CD8-positive, alpha-beta memory T cell (primary cell): ENCODE results near the gene SGIP1. TPM values are rescaled to one million over a fixed set of nuclear protein-coding genes. Genes with fewer than 3 reads are reported as not detected.

Source experiments
- CTCF ChIA-PET: fragments of 350-600 bp; sonication (Branson Sonifier 250); formaldehyde crosslinking; loops from one replicate; lab custom pipeline; 2021; ENCODE audit warnings: antibody characterized with exemption; lab: Charles Lee
- POLR2A ChIA-PET: fragments of 350-600 bp; sonication (Branson Sonifier 250); formaldehyde crosslinking; loops from one replicate; lab custom pipeline; 2021; ENCODE audit warnings: antibody characterized with exemption; lab: Charles Lee
- DNase-seq, 5 donors: peaks; one replicate each; pipeline versions ENCODE4 v3.0.0 to v3.0.0-alpha.2; 2020 to 2022; ENCODE audit warnings: mixed read lengths in 1 of 5
- H3K27ac ChIP-seq: one replicate; pipeline ENCODE4 v1.7.0; 2013; ENCODE audit warnings: low read depth, mild to moderate bottlenecking, low read length, moderate library complexity
- H3K27me3 ChIP-seq: 2 replicates; pipeline ENCODE4 v1.7.0; 2013; ENCODE audit warnings: low read length, mild to moderate bottlenecking; ENCODE audit not compliant: insufficient read depth, poor library complexity, severe bottlenecking
- H3K36me3 ChIP-seq: 2 replicates; pipeline ENCODE4 v1.7.0; 2013; ENCODE audit warnings: mild to moderate bottlenecking, low read length, moderate library complexity; ENCODE audit not compliant: insufficient read depth
- H3K4me1 ChIP-seq: 2 replicates; pipeline ENCODE4 v1.7.0; 2013; ENCODE audit warnings: mild to moderate bottlenecking, low read length, moderate library complexity; ENCODE audit not compliant: insufficient read depth
- H3K4me3 ChIP-seq: 2 replicates; pipeline ENCODE4 v1.7.0; 2013; ENCODE audit warnings: mild to moderate bottlenecking, low read length
- H3K9me3 ChIP-seq: 2 replicates; pipeline ENCODE4 v1.7.0; 2013; ENCODE audit warnings: mild to moderate bottlenecking, low read length
- H3K27ac Mint-ChIP-seq, 8 donors: one replicate each; pipeline ENCODE4 v1.8.0; 2020 to 2021; ENCODE audit warnings: mixed read lengths in 8 of 8, mild to moderate bottlenecking in 6 of 8, inconsistent platforms in 3 of 8, moderate library complexity in 3 of 8
- H3K27me3 Mint-ChIP-seq, 2 donors: one replicate each; pipeline ENCODE4 v1.8.0; 2020 to 2021; ENCODE audit warnings: mixed read lengths in 2 of 2, mild to moderate bottlenecking in 1 of 2, moderate library complexity in 1 of 2
- H3K36me3 Mint-ChIP-seq, 3 donors: one replicate each; pipeline ENCODE4 v1.8.0; 2020 to 2021; ENCODE audit warnings: mixed read lengths in 3 of 3, inconsistent platforms in 1 of 3, mild to moderate bottlenecking in 1 of 3
- H3K4me1 Mint-ChIP-seq, 3 donors: one replicate each; pipeline ENCODE4 v1.8.0; 2020 to 2021; ENCODE audit warnings: mixed read lengths in 3 of 3, inconsistent platforms in 1 of 3, mild to moderate bottlenecking in 1 of 3
- H3K4me3 Mint-ChIP-seq, 7 donors: one replicate each; pipeline ENCODE4 v1.8.0; 2020 to 2021; ENCODE audit warnings: mixed read lengths in 7 of 7, mild to moderate bottlenecking in 6 of 7, moderate library complexity in 4 of 7, inconsistent platforms in 2 of 7
- H3K9me3 Mint-ChIP-seq, 5 donors: one replicate each; pipeline ENCODE4 v1.8.0; 2020 to 2022; ENCODE audit warnings: mixed read lengths in 5 of 5, mild to moderate bottlenecking in 3 of 5, moderate library complexity in 2 of 5, inconsistent platforms in 1 of 5
- polyA plus RNA-seq: library from polyadenylated mRNA; unstranded; fragments of 300-500 nt; fragmentation: Illumina TruSeq; gene quantifications from one replicate; pipeline ENCODE4 v1.2.3, GENCODE V29; 2021
- total RNA-seq, 2 experiments: library from RNA; stranded (reverse); gene quantifications; one replicate each; pipeline ENCODE4 v1.2.3, GENCODE V29; 2021

The SGIP1 gene
- total and polyA plus RNA-seq, 3 experiments from 2014 or later: not detected

GRCh38 chr1:66623812-66624211 is 89.9 kb downstream of the SGIP1 start:
- H3K4me1 ChIP-seq: no peaks in the 10 kb centered on the region
- DNase-seq: no peak
- H3K27me3 Mint-ChIP-seq: peaks cover 6 to 24% of the 10 kb centered on the region in 2 donors
- no peak overlapping the region for H3K4me3 ChIP-seq
- peaks cover 0 to 2% (median 0%) of the 10 kb centered on the region in 3 donors for H3K36me3 Mint-ChIP-seq
- no peaks in the 10 kb centered on the region for H3K4me1 Mint-ChIP-seq
- POLR2A ChIA-PET: no interaction called here
- no peaks in the 10 kb centered on the region for H3K36me3 ChIP-seq
- H3K4me3 Mint-ChIP-seq: no peak overlapping the region
- CTCF ChIA-PET: no interaction called here
- no peak overlapping the region for H3K27ac Mint-ChIP-seq
- H3K27ac ChIP-seq: no peak overlapping the region
- peaks cover 0 to 2% (median 0%) of the 10 kb centered on the region in 5 donors for H3K9me3 Mint-ChIP-seq
- H3K27me3 ChIP-seq: no peaks in the 10 kb centered on the region
- H3K9me3 ChIP-seq: no peaks in the 10 kb centered on the region

DNA sequence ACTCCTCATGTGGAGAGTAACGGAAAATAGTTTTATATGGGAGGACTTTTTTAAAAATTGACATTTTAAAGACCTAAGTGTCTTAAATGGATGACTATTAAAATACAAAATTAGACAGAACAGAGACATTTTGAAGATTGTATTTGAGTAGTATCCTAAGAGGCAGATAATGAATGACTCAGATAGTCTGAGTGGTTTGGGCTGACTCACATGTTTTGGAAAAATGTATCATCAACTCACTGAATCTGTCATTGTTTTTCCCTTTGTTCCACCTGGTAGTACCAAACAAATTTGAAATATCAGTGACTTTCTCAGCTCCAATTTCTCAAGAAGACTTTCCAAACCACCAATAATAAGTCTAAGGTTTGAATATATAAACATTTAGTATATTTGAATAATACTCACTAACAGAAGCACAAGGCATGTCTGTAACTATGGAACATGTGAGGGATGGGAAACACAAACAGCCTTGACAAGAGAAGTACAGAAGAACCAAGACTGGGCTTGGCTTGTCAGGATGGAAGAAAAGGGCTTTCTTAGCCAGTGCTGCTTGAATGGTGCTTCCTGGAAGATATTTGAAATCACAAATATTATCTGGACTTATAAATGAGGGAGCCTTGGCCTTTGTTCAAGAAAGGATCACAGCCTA is 90.6 kb downstream of the SGIP1 start:
- Mint-ChIP-seq H3K9me3 (peaks cover 0 to 2% (median 0%) of the 10 kb centered on the region in 5 donors), H3K4me3 (no peak overlapping the region), H3K4me1 (no peaks in the 10 kb centered on the region), H3K36me3 (peaks cover 0 to 2% (median 0%) of the 10 kb centered on the region in 3 donors), H3K27me3 (peaks cover 5 to 24% of the 10 kb centered on the region in 2 donors), H3K27ac (no peak overlapping the region)
- no peak for DNase-seq
- Histone ChIP-seq H3K9me3 (no peaks in the 10 kb centered on the region), H3K4me1 (no peaks in the 10 kb centered on the region), H3K27me3 (no peaks in the 10 kb centered on the region), H3K27ac (no peak overlapping the region), H3K4me3 (no peak overlapping the region), H3K36me3 (no peaks in the 10 kb centered on the region)
- CTCF ChIA-PET: no interaction called here
- POLR2A ChIA-PET: no interaction called here

- peaks cover 5 to 28% of the 10 kb centered on the region in 2 donors for H3K27me3 Mint-ChIP-seq
- DNase-seq: no peak
- no peaks in the 10 kb centered on the region for H3K36me3 ChIP-seq
- H3K4me1 Mint-ChIP-seq: no peaks in the 10 kb centered on the region
- H3K4me3 Mint-ChIP-seq: no peak overlapping the region
- peaks cover 0 to 2% (median 0%) of the 10 kb centered on the region in 3 donors for H3K36me3 Mint-ChIP-seq
- no peak overlapping the region for H3K27ac ChIP-seq
- no peaks in the 10 kb centered on the region for H3K9me3 ChIP-seq
- H3K27ac Mint-ChIP-seq: no peak overlapping the region
- no peaks in the 10 kb centered on the region for H3K27me3 ChIP-seq
- H3K9me3 Mint-ChIP-seq: peaks cover 0 to 2% (median 0%) of the 10 kb centered on the region in 5 donors
- H3K4me3 ChIP-seq: no peak overlapping the region
- CTCF ChIA-PET: no interaction called here
- POLR2A ChIA-PET: no interaction called here
- no peaks in the 10 kb centered on the region for H3K4me1 ChIP-seq
Observed at GRCh38 chr1:66626261-66626660, 92.3 kb downstream of the SGIP1 start.

- peaks cover 0 to 2% (median 0%) of the 10 kb centered on the region in 5 donors for H3K9me3 Mint-ChIP-seq
- no peak for DNase-seq
- no peaks in the 10 kb centered on the region for H3K4me1 ChIP-seq
- no peaks in the 10 kb centered on the region for H3K36me3 ChIP-seq
- no peaks in the 10 kb centered on the region for H3K36me3 Mint-ChIP-seq
- ChIA-PET CTCF (no interaction called here), POLR2A (no interaction called here)
- H3K27ac Mint-ChIP-seq: no peak overlapping the region
- no peak overlapping the region for H3K27ac ChIP-seq
- H3K4me1 Mint-ChIP-seq: no peaks in the 10 kb centered on the region
- no peak overlapping the region for H3K4me3 Mint-ChIP-seq
- peaks cover 5 to 21% of the 10 kb centered on the region in 2 donors for H3K27me3 Mint-ChIP-seq
- no peak overlapping the region for H3K4me3 ChIP-seq
- no peaks in the 10 kb centered on the region for H3K9me3 ChIP-seq
- no peaks in the 10 kb centered on the region for H3K27me3 ChIP-seq
Observed at GRCh38 chr1:66628926-66629325, 95.0 kb downstream of the SGIP1 start.

DNA sequence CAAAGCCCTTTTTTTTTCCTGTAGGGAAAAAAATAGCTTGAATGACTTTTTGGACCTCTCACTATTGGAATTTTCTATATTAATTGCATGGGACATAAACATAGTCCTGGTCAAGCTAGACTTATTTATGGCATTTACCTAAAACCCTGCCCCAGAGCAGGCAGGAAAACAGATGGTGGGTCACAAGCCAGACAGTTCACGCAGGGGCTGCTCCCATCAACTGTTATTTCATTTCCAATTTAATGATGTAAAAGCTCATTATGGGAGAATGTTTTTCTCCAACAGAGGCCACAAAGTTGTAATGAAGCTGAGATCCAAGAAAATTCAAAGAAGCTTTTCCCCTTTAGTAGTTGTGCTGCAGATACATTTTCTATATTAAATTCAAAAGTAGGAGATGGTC is 99.2 kb downstream of the SGIP1 start:
- Mint-ChIP-seq H3K4me1 (no peaks in the 10 kb centered on the region), H3K27me3 (peaks cover 7 to 8% of the 10 kb centered on the region in 2 donors), H3K4me3 (no peak overlapping the region), H3K27ac (no peak overlapping the region), H3K36me3 (no peaks in the 10 kb centered on the region), H3K9me3 (no peaks in the 10 kb centered on the region)
- Histone ChIP-seq H3K27me3 (no peaks in the 10 kb centered on the region), H3K27ac (no peak overlapping the region), H3K4me3 (no peak overlapping the region), H3K36me3 (no peaks in the 10 kb centered on the region), H3K4me1 (no peaks in the 10 kb centered on the region), H3K9me3 (no peaks in the 10 kb centered on the region)
- POLR2A ChIA-PET: no interaction called here
- DNase-seq: no peak
- CTCF ChIA-PET: no interaction called here

GRCh38 chr1:66637146-66637545 is 103.2 kb downstream of the SGIP1 start:
- H3K27me3 Mint-ChIP-seq: peaks cover 14 to 18% of the 10 kb centered on the region in 2 donors
- Histone ChIP-seq H3K9me3 (no peaks in the 10 kb centered on the region), H3K4me3 (no peak overlapping the region), H3K27ac (no peak overlapping the region), H3K27me3 (no peaks in the 10 kb centered on the region), H3K36me3 (no peaks in the 10 kb centered on the region), H3K4me1 (no peaks in the 10 kb centered on the region)
- no peak for DNase-seq
- no peaks in the 10 kb centered on the region for H3K36me3 Mint-ChIP-seq
- H3K9me3 Mint-ChIP-seq: no peaks in the 10 kb centered on the region
- ChIA-PET CTCF (no interaction called here), POLR2A (no interaction called here)
- no peaks in the 10 kb centered on the region for H3K4me1 Mint-ChIP-seq
- no peak overlapping the region for H3K4me3 Mint-ChIP-seq
- H3K27ac Mint-ChIP-seq: no peak overlapping the region

- peaks cover 12 to 31% of the 10 kb centered on the region in 2 donors for H3K27me3 Mint-ChIP-seq
- no peaks in the 10 kb centered on the region for H3K27me3 ChIP-seq
- POLR2A ChIA-PET: no interaction called here
- no peaks in the 10 kb centered on the region for H3K4me1 Mint-ChIP-seq
- H3K27ac Mint-ChIP-seq: no peak overlapping the region
- DNase-seq: no peak
- H3K36me3 ChIP-seq: no peaks in the 10 kb centered on the region
- no peak overlapping the region for H3K4me3 ChIP-seq
- H3K9me3 ChIP-seq: no peaks in the 10 kb centered on the region
- H3K4me3 Mint-ChIP-seq: no peak overlapping the region
- H3K36me3 Mint-ChIP-seq: no peaks in the 10 kb centered on the region
- H3K9me3 Mint-ChIP-seq: no peaks in the 10 kb centered on the region
- no peak overlapping the region for H3K27ac ChIP-seq
- CTCF ChIA-PET: no interaction called here
- H3K4me1 ChIP-seq: no peaks in the 10 kb centered on the region
Observed at GRCh38 chr1:66641891-66642473, 108.0 kb downstream of the SGIP1 start.

DNA sequence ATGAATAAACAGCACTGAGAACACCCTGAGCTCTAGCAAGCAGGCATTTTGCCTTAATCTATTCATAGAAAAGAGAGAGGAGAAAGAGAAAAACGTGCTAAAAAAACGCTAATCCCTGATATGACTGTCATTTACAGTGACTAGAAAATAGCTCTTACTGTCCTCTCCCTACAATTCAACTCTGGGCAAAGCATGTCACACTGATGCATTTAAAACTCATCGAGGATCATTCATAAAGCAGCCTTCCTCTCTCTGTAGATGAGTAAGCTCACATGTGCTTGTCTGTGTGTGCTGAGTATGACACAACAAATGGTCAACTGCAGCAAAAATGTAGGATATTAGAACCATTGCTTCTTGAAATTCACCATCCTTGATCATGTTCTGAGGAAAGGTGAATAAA is 109.0 kb downstream of the SGIP1 start:
- H3K36me3 Mint-ChIP-seq: no peaks in the 10 kb centered on the region
- ChIA-PET POLR2A (no interaction called here), CTCF (no interaction called here)
- no peak overlapping the region for H3K27ac ChIP-seq
- no peaks in the 10 kb centered on the region for H3K9me3 ChIP-seq
- H3K27me3 Mint-ChIP-seq: peaks cover 14 to 31% of the 10 kb centered on the region in 2 donors
- no peak overlapping the region for H3K4me3 Mint-ChIP-seq
- no peaks in the 10 kb centered on the region for H3K4me1 Mint-ChIP-seq
- no peak overlapping the region for H3K27ac Mint-ChIP-seq
- H3K36me3 ChIP-seq: no peaks in the 10 kb centered on the region
- no peak for DNase-seq
- no peaks in the 10 kb centered on the region for H3K4me1 ChIP-seq
- H3K9me3 Mint-ChIP-seq: no peaks in the 10 kb centered on the region
- no peaks in the 10 kb centered on the region for H3K27me3 ChIP-seq
- H3K4me3 ChIP-seq: no peak overlapping the region
